Keratinocyte (primary cell): Measurements from ENCODE around the gene PGAP6. TPM values are rescaled to one million over a fixed set of nuclear protein-coding genes. Genes with fewer than 3 reads are reported as not detected.

ENCODE experiments used
- DNase-seq: peaks from one replicate; pipeline ENCODE4 v3.0.0-alpha.2; 2011; ENCODE audit warnings: low read depth, missing footprints, low spot score
- FAIRE-seq: peaks from 2 replicates; lab custom pipeline; 2011; peaks lifted over from hg19 to GRCh38; lab: Jason Lieb, UNC
- H2AFZ ChIP-seq: 2 replicates; pipeline ENCODE4 v1.6.0; 2012; ENCODE audit warnings: low read length, control low read depth, inconsistent platforms; ENCODE audit not compliant: control insufficient read depth
- H3K27ac ChIP-seq: 2 replicates; pipeline ENCODE4 v1.5.1; 2011; ENCODE audit warnings: low read length; ENCODE audit not compliant: control insufficient read depth, insufficient read depth
- H3K27me3 ChIP-seq: 3 replicates; pipeline ENCODE4 v1.6.0; 2011; ENCODE audit warnings: low read length; ENCODE audit not compliant: control insufficient read depth, insufficient read depth; ENCODE audit errors: extremely low read depth
- H3K36me3 ChIP-seq, 2 experiments: 2 replicates in 1 of 2; 3 replicates in 1 of 2; pipeline ENCODE4 v1.5.1; 2011; ENCODE audit warnings: low read length in 2 of 2, mild to moderate bottlenecking in 1 of 2; ENCODE audit not compliant: control insufficient read depth in 2 of 2, insufficient read depth in 2 of 2; ENCODE audit errors: extremely low read depth in 1 of 2
- H3K4me1 ChIP-seq: 3 replicates; pipeline ENCODE4 v1.5.1; 2011; ENCODE audit warnings: low read length; ENCODE audit not compliant: control insufficient read depth, insufficient read depth; ENCODE audit errors: extremely low read depth
- H3K4me2 ChIP-seq: 3 replicates; pipeline ENCODE4 v1.6.0; 2011; ENCODE audit warnings: low read depth, low read length; ENCODE audit not compliant: control insufficient read depth, insufficient read depth; ENCODE audit errors: extremely low read depth
- H3K4me3 ChIP-seq, 3 experiments: fragments of 200-600 bp in 1 of 3; sonication (generic) in 1 of 3; 2 replicates in 2 of 3; 3 replicates in 1 of 3; pipeline ENCODE4 v1.5.1; 2011 to 2016; ENCODE audit warnings: low read length in 3 of 3, mild to moderate bottlenecking in 3 of 3, control low read depth in 2 of 3, inconsistent platforms in 1 of 3, low read depth in 1 of 3, mixed read lengths in 1 of 3, mixed run types in 1 of 3, moderate library complexity in 1 of 3; ENCODE audit not compliant: control insufficient read depth in 2 of 3, insufficient read depth in 2 of 3; ENCODE audit errors: extremely low read depth in 1 of 3
- H3K79me2 ChIP-seq: 2 replicates; pipeline ENCODE4 v1.6.0; 2012; ENCODE audit warnings: low read length; ENCODE audit not compliant: control insufficient read depth, insufficient read depth
- H3K9ac ChIP-seq: 3 replicates; pipeline ENCODE4 v1.6.0; 2011; ENCODE audit warnings: low read length; ENCODE audit not compliant: control insufficient read depth, insufficient read depth; ENCODE audit errors: extremely low read depth
- H3K9me1 ChIP-seq: 3 replicates; pipeline ENCODE4 v1.6.0; 2011; ENCODE audit warnings: low read length; ENCODE audit not compliant: control insufficient read depth, insufficient read depth; ENCODE audit errors: extremely low read depth
- H3K9me3 ChIP-seq: 2 replicates; pipeline ENCODE4 v1.5.1; 2012; ENCODE audit warnings: low read depth, low read length; ENCODE audit not compliant: control insufficient read depth
- H4K20me1 ChIP-seq: 3 replicates; pipeline ENCODE4 v1.6.0; 2011; ENCODE audit warnings: low read length; ENCODE audit not compliant: control insufficient read depth, insufficient read depth; ENCODE audit errors: extremely low read depth
- CTCF ChIP-seq, 3 experiments: IDR thresholded peaks in 1 of 3; conservative IDR thresholded peaks in 1 of 3; optimal IDR thresholded peaks in 1 of 3; 2 replicates in 2 of 3; 3 replicates in 1 of 3; pipeline versions ENCODE3 to v1.5.1; 2011; ENCODE audit warnings: low read length in 3 of 3, mild to moderate bottlenecking in 3 of 3, moderate library complexity in 2 of 3, control low read depth in 1 of 3, inconsistent platforms in 1 of 3; ENCODE audit not compliant: insufficient read depth in 2 of 3; ENCODE audit errors: extremely low read depth in 1 of 3
- EZH2 ChIP-seq: IDR thresholded peaks from one replicate; pipeline ENCODE4 v1.6.1; 2012; ENCODE audit warnings: inconsistent platforms, mild to moderate bottlenecking, low read length, moderate library complexity
- dilution Hi-C: fragments of 300-500 bp; cut with MboI; formaldehyde crosslinking; loops from one replicate; pipeline ENCODE4 v1.7.0; 2020; ENCODE audit warnings: low sequenced_read_pairs; ENCODE audit not compliant: extremely low pct_ligation_motif_present
- polyA plus RNA-seq, 5 experiments: library from polyadenylated mRNA; depleted of rRNA in 3 of 5; stranded (reverse) in 3 of 5; stranded (forward) in 1 of 5; unstranded in 1 of 5; fragments of >200 nt; gene quantifications; 1 replicate in 1 of 5; 2 replicates in 3 of 5; 3 replicates in 1 of 5; pipeline versions ENCODE4 v1.2.1 to v1.2.3, GENCODE V29; 2011 to 2012; ENCODE audit warnings: missing spikeins in 2 of 5, low read depth in 1 of 5, low replicate concordance in 1 of 5

The PGAP6 gene
- polyA plus RNA-seq, 1 donor (not counting 4 experiments of a cell fraction or from before 2014, with no cell fraction given) = 25.5 TPM

DNA sequence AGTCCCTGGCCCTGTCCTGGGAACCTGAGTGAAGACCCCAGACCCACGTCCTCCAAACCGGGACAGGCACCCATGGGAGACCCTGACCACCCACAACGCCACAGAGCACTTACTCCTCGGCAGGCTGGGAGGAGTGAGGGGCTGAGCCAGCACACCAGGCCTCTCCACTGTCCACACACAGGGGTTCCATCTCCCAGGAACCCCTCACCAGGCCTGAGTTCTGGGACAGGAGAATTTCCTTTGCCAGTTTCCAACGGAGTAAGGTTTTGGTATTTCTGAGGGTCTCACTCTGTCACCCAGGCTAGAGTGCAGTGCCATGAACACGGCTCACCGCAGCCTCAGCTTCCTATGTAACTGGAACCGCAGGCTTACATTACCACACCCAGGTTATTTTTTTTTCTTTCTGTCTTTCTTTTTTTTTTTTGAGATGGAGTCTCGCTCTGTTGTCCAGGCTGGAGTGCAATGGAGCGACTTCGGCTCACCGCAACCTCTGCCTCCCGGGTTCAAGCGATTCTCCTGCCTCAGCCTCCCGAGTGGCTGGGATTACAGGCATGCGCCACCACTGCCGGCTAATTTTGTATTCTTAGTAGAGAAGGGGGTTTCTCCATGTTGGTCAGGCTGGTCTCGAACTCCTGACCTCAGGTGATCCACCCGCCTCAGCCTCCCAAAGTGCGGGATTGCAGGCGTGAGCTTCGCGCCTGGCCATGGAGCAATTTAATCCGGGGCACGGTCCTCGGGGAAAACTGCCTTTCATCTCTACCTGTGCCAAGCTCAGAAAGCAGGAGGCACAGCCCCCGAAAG, 1.6 kb downstream of the PGAP6 start:
- DNase-seq (no peak), FAIRE-seq (no peak)
- H3K27ac ChIP-seq = no peak overlapping the region
- no peak overlapping the region for H2AFZ ChIP-seq
- TF ChIP-seq CTCF (optimal IDR thresholded peaks at IDR 0.05 in 1 of 3, IDR thresholded peaks at IDR 0.05 in 1 of 3, conservative IDR thresholded peaks at IDR 0.05 in 1 of 3; ENCODE audit: extremely low read depth in 1 of 3, insufficient read depth in 2 of 3, low read length in 3 of 3) (no peak), EZH2 (no peak)
- peak overlapping the region in 2 of 3 experiments; percentile 81 to 82 for H3K4me3 ChIP-seq
- peaks cover 0 to 10% of the 10 kb centered on the region in 2 experiments for H3K36me3 ChIP-seq
- H3K9ac ChIP-seq = no peak overlapping the region
- no peaks in the 10 kb centered on the region for H3K9me1 ChIP-seq
- H3K4me1 ChIP-seq = peaks cover 16% of the 10 kb centered on the region
- dilution Hi-C loops = no loop called here
- no peaks in the 10 kb centered on the region for H3K27me3 ChIP-seq
- H3K4me2 ChIP-seq = peak overlapping the region; percentile 80
- H3K79me2 ChIP-seq = peaks cover 9% of the 10 kb centered on the region
- no peaks in the 10 kb centered on the region for H3K9me3 ChIP-seq
- H4K20me1 ChIP-seq = no peaks in the 10 kb centered on the region

DNA sequence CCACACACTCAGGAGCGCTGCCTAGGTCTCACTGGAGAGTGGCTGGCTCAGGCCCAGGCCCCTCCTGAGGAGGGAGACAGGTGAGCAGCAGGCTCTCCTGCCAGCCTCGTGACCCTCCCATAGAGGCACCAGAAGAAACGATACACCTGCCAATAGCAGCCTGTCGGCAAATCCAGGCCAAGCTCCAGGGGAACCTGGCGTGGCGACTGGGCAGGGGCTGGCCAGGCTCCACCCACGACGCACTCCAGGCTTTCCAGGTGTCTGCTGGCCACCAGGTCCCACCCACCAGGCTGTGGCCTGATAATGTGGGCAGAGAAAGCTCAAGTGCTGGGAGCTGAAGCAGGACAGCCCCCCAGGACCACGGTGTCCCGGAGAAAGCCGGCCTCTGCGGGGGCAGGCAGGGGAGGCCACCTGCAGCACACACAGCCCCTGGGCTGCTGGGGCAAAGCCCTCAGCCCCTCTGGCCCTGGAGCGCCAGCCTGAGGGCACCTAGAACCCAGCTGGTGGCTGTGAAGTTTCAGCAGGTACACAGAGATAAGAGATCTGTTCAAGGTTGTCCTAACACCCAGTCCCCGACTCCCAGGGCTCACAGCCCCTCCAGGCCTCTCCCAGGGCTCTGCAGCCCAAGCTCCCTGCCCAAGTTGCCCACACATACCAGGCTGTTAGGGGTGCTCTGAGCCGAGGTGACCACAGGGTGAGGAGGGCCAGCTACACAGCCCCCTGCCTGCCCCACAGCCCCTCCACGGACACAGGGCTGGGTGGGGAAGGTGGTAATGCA, 2.4 kb downstream of the PGAP6 start:
- Histone ChIP-seq H3K27ac (no peak overlapping the region), H3K79me2 (peaks cover 9% of the 10 kb centered on the region), H4K20me1 (no peaks in the 10 kb centered on the region), H3K27me3 (no peaks in the 10 kb centered on the region), H3K4me2 (no peak overlapping the region), H3K36me3 (peaks cover 0 to 14% of the 10 kb centered on the region in 2 experiments), H3K9ac (no peak overlapping the region), H3K4me1 (peaks cover 16% of the 10 kb centered on the region), H3K4me3 (no peak overlapping the region), H3K9me3 (no peaks in the 10 kb centered on the region), H3K9me1 (no peaks in the 10 kb centered on the region), H2AFZ (no peak overlapping the region)
- DNase-seq (no peak), FAIRE-seq (no peak)
- dilution Hi-C loops = no loop called here
- TF ChIP-seq EZH2 (no peak), CTCF (optimal IDR thresholded peaks at IDR 0.05 in 1 of 3, IDR thresholded peaks at IDR 0.05 in 1 of 3, conservative IDR thresholded peaks at IDR 0.05 in 1 of 3; ENCODE audit: extremely low read depth in 1 of 3, insufficient read depth in 2 of 3, low read length in 3 of 3) (no peak)
